Measurements from ENCODE around the gene JAKMIP1. TPM values are rescaled to one million over a fixed set of nuclear protein-coding genes. Genes with fewer than 3 reads are reported as not detected.
A peak's percentile ranks its signal among the peaks of the same experiment; 100 is the strongest.

JAKMIP1 gene
- total RNA-seq = 1 to 10 TPM in 2 of 4 donors, not detected in 2; 1.2 to 6.6 TPM

DNA sequence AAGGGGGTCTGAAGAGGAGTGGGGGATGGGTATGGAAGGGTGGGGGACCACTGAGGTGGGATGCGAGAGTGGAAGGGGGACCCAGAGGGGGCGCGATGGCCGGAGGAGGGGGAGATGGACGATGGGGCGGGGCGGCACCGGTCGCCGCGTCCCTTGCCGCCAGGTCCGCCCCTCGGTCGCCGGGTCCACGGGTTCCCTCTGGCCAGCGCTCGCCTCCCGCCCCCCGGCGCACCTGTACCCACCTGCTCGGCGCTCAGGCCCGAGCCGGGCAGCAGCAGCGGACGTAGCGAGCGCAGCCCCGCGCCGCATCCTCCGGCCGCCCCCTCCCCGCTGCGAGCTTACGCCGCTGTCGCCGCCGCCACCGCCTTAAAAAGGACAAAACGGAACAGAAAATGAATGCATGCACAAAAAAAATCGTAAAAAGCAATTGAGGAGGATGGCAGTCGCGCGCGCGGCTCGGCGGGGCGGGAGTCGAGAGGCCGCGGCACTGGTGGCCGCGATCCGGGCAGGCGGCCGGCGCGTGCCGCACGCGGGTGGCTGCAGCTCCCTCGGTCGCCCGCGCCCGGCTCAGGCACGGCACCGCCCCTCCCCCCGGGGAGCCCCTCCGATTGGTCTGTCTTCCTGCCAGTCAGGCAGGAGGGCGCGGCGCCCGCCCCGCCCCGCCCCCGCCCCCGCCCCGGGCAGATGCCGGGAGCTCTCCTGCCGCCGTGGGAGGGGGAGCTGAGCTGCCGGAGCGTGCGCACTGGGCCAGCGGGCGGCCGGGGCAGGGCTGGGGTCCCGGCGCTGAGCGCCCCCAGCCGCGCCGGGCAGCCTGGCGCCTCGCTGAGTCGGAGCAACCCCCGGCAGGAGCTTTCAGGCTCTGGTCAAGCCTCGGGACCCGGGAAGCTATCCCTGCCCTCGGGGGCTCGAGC lies at the start of gene JAKMIP1:
TSS of gene JAKMIP1 (minus strand) at position 539 of the 911 bp plus-strand sequence. CDS start 87,699 bp downstream, outside the sequence.
- H3K36me3 ChIP-seq = no peaks in the 10 kb centered on the region
- H3K9me3 ChIP-seq = peaks cover 0 to 3% (median 0%) of the 10 kb centered on the region in 4 donors
- peaks cover 0 to 20% (median 10%) of the 10 kb centered on the region in 4 donors for H3K4me1 ChIP-seq
- TF ChIP-seq POLR2A (IDR thresholded peaks at IDR 0.05) = no peak
- TF ChIP-seq, protein P1, sequence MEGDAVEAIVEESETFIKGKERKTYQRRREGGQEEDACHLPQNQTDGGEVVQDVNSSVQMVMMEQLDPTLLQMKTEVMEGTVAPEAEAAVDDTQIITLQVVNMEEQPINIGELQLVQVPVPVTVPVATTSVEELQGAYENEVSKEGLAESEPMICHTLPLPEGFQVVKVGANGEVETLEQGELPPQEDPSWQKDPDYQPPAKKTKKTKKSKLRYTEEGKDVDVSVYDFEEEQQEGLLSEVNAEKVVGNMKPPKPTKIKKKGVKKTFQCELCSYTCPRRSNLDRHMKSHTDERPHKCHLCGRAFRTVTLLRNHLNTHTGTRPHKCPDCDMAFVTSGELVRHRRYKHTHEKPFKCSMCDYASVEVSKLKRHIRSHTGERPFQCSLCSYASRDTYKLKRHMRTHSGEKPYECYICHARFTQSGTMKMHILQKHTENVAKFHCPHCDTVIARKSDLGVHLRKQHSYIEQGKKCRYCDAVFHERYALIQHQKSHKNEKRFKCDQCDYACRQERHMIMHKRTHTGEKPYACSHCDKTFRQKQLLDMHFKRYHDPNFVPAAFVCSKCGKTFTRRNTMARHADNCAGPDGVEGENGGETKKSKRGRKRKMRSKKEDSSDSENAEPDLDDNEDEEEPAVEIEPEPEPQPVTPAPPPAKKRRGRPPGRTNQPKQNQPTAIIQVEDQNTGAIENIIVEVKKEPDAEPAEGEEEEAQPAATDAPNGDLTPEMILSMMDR (IDR thresholded peaks at IDR 0.05) = no peak
- DNase-seq = peak; percentile 53 to 85 (median 82)
- H3K27ac ChIP-seq = peak within 1 kb of the TSS in 1 of 4 donors; percentile 42
- H3K4me3 ChIP-seq = peak within 1 kb of the TSS; percentile 24 to 61 (median 57)
- H3K27me3 ChIP-seq = peaks cover 0 to 16% of the 10 kb centered on the region in 2 donors

DNA sequence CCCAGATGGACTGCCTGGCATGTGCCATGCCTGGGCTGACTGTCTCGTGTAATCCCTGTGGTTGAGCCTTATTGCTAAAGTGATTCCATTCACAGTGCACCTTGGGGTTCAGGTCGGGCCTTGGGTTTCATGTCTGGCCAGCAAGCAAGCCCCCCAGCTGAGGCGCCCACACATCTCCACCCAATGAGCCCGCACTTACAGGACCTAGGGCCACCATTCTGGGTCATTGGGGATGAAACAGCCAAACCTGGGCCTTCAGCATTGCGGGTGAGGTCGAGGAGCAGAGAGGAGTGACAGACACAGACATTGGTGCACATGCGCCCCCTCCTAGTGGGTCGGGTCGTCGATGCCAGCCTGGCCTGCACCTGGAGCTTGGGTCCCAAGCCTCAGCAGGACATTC lies 48.0 kb upstream of the JAKMIP1 start:
- DNase-seq = no peak

DNA sequence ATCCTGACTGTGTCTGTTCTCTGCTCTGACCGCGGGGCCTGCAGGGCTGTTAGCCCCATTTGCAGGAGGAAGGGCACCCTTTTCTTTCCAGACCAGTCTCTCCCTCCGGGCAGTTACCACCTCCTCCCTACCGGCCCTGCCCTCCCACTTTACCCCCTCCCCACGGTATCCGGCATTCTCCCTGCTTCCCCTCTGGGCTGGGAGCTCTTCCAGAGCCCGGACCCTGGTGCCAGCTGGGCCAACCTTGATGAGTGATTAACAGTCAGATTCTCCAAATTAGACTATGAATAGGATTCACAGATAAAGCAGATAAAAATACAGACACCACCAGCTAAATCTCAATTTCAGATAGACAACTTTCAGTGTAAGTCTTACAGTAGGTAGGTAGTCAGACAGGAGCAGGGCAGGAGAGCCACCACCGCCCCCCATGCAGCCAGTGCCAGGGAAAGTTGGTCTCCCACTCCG lies 45.9 kb upstream of the JAKMIP1 start:
- no peak for TF ChIP-seq POLR2A (IDR thresholded peaks at IDR 0.05)
- TF ChIP-seq, protein P1 (IDR thresholded peaks at IDR 0.05) = no peak
- Histone ChIP-seq H3K27ac (no peak overlapping the region), H3K36me3 (no peaks in the 10 kb centered on the region), H3K4me3 (no peak overlapping the region), H3K4me1 (no peaks in the 10 kb centered on the region), H3K9me3 (peaks cover 0 to 6% (median 0%) of the 10 kb centered on the region in 4 donors), H3K27me3 (no peaks in the 10 kb centered on the region)
- no peak for DNase-seq

More for the DNA sequence above, 48.0 kb upstream of the JAKMIP1 start:
- Histone ChIP-seq H3K36me3 (no peaks in the 10 kb centered on the region), H3K27ac (no peak overlapping the region), H3K27me3 (no peaks in the 10 kb centered on the region), H3K4me3 (no peak overlapping the region), H3K4me1 (no peaks in the 10 kb centered on the region), H3K9me3 (peaks cover 0 to 6% (median 0%) of the 10 kb centered on the region in 4 donors)
- no peak for TF ChIP-seq POLR2A (IDR thresholded peaks at IDR 0.05)

DNA sequence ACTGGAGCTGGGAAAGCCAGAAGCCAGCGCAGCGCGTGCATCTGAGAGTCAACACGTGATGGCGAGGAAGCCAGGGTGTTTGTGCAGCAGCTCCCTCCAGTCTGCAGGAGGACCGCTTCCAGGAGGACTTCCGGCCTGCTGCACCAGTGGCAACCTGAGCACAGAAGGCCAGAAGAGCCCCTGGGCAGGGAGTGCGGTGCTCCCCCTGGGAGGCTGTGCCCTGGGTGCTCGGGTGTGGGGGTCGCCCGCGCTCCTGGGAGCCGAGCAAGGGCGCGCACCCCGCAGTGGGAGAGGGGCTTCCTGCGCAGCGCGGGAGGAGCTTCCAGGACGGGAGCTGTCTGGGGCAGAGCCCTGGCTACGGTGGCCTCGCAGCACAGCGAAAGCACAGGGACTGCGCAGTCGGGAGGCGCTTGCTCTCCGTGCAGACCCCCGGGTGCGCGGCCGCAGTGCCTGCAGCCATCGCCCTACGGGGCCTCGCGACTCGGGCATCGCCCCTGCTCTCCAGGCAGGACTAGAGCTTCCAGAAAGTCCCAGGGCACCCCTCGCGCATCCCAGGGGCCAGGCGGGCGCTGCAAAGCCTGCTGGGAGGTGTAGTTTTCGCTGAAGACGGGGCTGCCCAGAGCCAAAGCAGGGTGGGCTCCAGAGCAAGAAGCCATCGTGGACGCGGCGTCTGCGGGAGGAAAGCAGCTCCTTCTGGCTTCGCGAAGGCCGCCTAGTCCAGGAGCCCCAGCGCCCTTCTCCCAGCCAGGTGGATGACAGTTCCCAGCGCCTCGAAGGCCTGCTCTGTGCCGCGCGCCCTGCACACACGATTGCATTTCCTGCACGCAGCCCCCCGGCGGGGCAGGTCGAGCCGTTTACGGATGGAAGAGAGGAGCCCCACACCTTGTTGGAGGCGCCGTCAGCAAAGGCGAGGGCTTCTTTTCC lies 45.2 kb upstream of the JAKMIP1 start:
- TF ChIP-seq, protein P1 (IDR thresholded peaks at IDR 0.05) = no peak
- TF ChIP-seq POLR2A (IDR thresholded peaks at IDR 0.05) = no peak

DNA sequence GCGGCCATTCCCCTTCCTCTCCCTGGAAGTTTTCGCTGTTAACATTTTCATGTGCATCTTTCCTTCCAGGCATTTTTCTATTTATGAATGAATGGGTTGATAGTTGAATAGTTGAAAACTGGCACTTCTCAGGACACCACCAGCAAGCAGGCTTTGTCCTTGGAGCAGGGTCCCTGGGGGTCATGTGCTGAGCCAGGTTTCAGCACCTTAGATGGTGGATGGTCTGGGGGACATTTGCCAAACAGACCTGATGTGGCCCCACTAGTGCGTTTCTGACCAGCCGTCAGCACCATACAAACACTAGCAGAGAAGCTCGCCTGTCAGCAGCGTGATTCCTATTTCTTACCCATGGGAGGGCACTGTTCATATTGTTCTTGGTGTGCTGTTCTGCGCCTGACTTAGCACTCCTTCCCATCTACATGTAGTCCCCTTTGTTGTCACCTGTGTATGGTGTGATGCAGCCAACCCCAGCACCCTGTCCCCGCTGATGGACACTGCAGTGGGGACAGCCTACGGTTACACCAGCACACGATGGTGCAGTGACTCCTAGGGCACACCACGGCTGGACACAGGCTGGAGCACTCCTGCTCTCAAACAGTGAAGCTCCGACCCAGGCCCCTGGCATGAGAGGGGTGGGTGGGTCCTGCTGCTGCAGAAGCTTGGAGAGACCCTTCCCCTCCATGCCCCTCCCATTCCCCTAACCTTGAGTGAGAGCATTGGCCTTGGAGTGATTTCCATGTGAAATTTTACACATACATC lies 42.1 kb upstream of the JAKMIP1 start:
- Histone ChIP-seq H3K36me3 (no peaks in the 10 kb centered on the region), H3K4me1 (no peaks in the 10 kb centered on the region), H3K27me3 (no peaks in the 10 kb centered on the region), H3K9me3 (peaks cover 0 to 6% (median 0%) of the 10 kb centered on the region in 4 donors), H3K4me3 (no peak overlapping the region), H3K27ac (no peak overlapping the region)
- TF ChIP-seq, protein P1 (IDR thresholded peaks at IDR 0.05) = no peak
- no peak for TF ChIP-seq POLR2A (IDR thresholded peaks at IDR 0.05)
- peak in 1 of 3 donors; percentile 18 for DNase-seq

More for the DNA sequence above, 45.2 kb upstream of the JAKMIP1 start:
- H3K36me3 ChIP-seq = no peaks in the 10 kb centered on the region
- no peaks in the 10 kb centered on the region for H3K4me1 ChIP-seq
- H3K27me3 ChIP-seq = no peaks in the 10 kb centered on the region
- H3K27ac ChIP-seq = no peak overlapping the region
- peaks cover 0 to 6% (median 0%) of the 10 kb centered on the region in 4 donors for H3K9me3 ChIP-seq
- no peak for DNase-seq
- peak overlapping the region in 2 of 4 donors; percentile 29 to 36 for H3K4me3 ChIP-seq
